ENCODE measurements around the gene RBP3.

Gene RBP3

DNA sequence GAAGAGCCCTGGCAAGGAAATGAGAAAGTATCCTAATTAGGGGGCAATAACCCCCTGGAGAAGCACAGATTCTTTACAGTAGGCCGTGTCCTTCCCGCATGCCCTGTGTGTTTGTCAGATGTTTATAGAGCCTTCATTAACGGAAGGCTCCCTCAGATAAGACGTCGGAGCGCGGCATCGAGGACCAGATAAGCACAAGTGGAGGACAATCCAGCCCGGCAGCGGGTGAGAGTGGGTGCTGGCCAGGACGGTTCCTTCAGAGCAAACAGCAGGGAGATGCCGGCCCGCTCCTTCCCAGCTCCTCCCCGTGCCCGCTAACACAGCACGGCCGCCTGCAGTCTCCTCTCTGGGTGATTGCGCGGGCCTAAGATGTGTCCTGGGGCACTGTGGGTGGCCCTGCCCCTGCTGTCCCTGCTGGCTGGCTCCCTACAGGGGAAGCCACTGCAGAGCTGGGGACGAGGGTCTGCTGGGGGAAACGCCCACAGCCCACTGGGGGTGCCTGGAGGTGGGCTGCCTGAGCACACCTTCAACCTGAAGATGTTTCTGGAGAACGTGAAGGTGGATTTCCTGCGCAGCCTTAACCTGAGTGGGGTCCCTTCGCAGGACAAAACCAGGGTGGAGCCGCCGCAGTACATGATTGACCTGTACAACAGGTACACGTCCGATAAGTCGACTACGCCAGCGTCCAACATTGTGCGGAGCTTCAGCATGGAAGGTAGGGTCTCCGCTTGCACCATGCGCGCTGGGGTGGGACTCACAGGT, 25.7 kb upstream of the RBP3 start, which contains the start of gene GDF2:
Gene GDF2, plus strand, starts transcription at position 155 of the 762 bp plus-strand sequence. Its CDS starts 215 bp downstream, at position 370.
- H3K9ac ChIP-seq (ENCODE audit: insufficient read length), result no peak within 1 kb of the TSS
- DNase-seq (ENCODE audit: low read depth, low spot score), result no peak
- H3K36me3 ChIP-seq (ENCODE audit: insufficient read depth, low read length), result no peaks in the 10 kb centered on the region
- H3K9me3 ChIP-seq (ENCODE audit: low read depth, low read length), result no peaks in the 10 kb centered on the region
- TF ChIP-seq EZH2 (IDR thresholded peaks at IDR 0.05) (no peak), FOXP2 (optimal IDR thresholded peaks at IDR 0.05; ENCODE audit: control extremely low read depth, extremely low read length, insufficient read depth) (no peak), POLR2AphosphoS5 (IDR thresholded peaks at IDR 0.05; ENCODE audit: borderline replicate concordance, low read depth, low read length) (no peak)
- no peak within 1 kb of the TSS for H3K27ac ChIP-seq
- H3K4me3 ChIP-seq, result no peak within 1 kb of the TSS

DNA sequence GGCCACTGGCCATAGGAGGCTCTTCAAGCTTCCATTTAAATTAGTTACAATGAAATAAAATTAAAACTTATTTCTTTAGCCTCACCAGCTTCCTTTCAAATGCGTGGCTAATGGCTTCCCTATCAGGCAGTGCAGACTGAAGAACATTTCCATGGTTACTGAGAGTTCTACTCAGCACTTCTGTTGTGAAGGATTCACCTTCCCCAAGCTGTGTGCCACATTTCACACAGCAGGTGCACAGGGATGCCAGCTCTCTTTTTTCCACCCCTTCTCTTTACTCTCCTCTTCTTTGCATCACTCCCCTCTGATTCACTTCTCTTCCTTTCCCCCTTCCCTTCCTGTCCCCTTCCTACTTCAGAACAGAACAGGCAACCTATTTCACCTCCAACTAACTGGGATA, 25.1 kb upstream of the RBP3 start:
- Histone ChIP-seq H3K27ac (no peak overlapping the region), H3K4me3 (no peak overlapping the region), H3K36me3 (ENCODE audit: insufficient read depth, low read length) (no peaks in the 10 kb centered on the region), H3K9ac (ENCODE audit: insufficient read length) (no peak overlapping the region), H3K9me3 (ENCODE audit: low read depth, low read length) (no peaks in the 10 kb centered on the region)
- TF ChIP-seq FOXP2 (optimal IDR thresholded peaks at IDR 0.05; ENCODE audit: control extremely low read depth, extremely low read length, insufficient read depth) (no peak), EZH2 (IDR thresholded peaks at IDR 0.05) (no peak), POLR2AphosphoS5 (IDR thresholded peaks at IDR 0.05; ENCODE audit: borderline replicate concordance, low read depth, low read length) (no peak)
- DNase-seq (ENCODE audit: low read depth, low spot score), result no peak

DNA sequence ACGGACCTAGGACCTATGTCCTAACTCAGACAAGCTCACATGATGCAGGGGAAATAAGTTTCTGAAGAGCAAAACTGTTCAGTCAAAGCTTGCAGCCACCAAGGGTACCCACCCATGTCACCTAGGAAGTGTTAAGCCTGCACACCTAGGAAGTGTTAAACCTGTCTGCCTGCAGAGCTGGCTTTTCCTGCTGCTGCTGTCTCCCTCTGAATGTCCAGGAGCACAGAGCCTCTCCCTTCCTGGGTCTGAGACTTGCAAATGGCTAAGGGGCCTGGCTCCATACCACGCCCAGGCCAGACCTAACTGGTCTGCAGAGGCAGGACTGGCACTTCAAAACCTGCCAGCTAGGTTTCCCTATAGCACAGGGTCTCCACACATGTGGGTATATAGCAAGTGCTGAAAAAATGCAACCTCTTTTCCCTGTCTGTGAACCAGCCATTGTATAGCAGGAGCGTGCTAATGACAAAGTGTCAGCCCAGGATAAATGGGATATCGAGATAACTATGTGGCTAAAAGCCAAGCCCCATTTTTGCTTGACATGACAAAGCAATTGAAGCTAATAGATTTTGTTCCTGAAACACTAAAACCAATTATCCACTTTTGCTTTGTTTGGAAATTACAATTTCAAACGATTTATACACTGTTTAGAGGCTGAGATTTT, 24.4 kb upstream of the RBP3 start:
- TF ChIP-seq EZH2 (IDR thresholded peaks at IDR 0.05), result no peak
- no peak for TF ChIP-seq POLR2AphosphoS5 (IDR thresholded peaks at IDR 0.05; ENCODE audit: borderline replicate concordance, low read depth, low read length)
- TF ChIP-seq FOXP2 (optimal IDR thresholded peaks at IDR 0.05; ENCODE audit: control extremely low read depth, extremely low read length, insufficient read depth), result no peak
- no peak overlapping the region for H3K9ac ChIP-seq (ENCODE audit: insufficient read length)

DNA sequence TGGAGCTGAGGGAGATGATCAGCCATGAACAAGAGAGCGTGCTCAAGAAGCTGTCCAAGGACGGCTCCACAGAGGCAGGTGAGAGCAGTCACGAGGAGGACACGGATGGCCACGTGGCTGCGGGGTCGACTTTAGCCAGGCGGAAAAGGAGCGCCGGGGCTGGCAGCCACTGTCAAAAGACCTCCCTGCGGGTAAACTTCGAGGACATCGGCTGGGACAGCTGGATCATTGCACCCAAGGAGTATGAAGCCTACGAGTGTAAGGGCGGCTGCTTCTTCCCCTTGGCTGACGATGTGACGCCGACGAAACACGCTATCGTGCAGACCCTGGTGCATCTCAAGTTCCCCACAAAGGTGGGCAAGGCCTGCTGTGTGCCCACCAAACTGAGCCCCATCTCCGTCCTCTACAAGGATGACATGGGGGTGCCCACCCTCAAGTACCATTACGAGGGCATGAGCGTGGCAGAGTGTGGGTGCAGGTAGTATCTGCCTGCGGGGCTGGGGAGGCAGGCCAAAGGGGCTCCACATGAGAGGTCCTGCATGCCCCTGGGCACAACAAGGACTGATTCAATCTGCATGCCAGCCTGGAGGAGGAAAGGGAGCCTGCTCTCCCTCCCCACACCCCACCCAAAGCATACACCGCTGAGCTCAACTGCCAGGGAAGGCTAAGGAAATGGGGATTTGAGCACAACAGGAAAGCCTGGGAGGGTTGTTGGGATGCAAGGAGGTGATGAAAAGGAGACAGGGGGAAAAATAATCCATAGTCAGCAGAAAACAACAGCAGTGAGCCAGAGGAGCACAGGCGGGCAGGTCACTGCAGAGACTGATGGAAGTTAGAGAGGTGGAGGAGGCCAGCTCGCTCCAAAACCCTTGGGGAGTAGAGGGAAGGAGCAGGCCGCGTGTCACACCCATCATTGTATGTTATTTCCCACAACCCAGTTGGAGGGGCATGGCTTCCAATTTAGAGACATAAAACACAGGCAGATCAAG, 22.6 kb upstream of the RBP3 start:
- no peak overlapping the region for H3K4me3 ChIP-seq
- no peaks in the 10 kb centered on the region for H3K9me3 ChIP-seq (ENCODE audit: low read depth, low read length)
- no peak for TF ChIP-seq FOXP2 (optimal IDR thresholded peaks at IDR 0.05; ENCODE audit: control extremely low read depth, extremely low read length, insufficient read depth)
- no peak for TF ChIP-seq EZH2 (IDR thresholded peaks at IDR 0.05)
- TF ChIP-seq POLR2AphosphoS5 (IDR thresholded peaks at IDR 0.05; ENCODE audit: borderline replicate concordance, low read depth, low read length), result no peak
- H3K9ac ChIP-seq (ENCODE audit: insufficient read length), result no peak overlapping the region
- no peak for DNase-seq (ENCODE audit: low read depth, low spot score)
- no peak overlapping the region for H3K27ac ChIP-seq
- H3K36me3 ChIP-seq (ENCODE audit: insufficient read depth, low read length), result no peaks in the 10 kb centered on the region

More for the DNA sequence above, 24.4 kb upstream of the RBP3 start:
- H3K36me3 ChIP-seq (ENCODE audit: insufficient read depth, low read length), result no peaks in the 10 kb centered on the region
- H3K9me3 ChIP-seq (ENCODE audit: low read depth, low read length), result no peaks in the 10 kb centered on the region
- no peak overlapping the region for H3K4me3 ChIP-seq
- no peak for DNase-seq (ENCODE audit: low read depth, low spot score)
- no peak overlapping the region for H3K27ac ChIP-seq

DNA sequence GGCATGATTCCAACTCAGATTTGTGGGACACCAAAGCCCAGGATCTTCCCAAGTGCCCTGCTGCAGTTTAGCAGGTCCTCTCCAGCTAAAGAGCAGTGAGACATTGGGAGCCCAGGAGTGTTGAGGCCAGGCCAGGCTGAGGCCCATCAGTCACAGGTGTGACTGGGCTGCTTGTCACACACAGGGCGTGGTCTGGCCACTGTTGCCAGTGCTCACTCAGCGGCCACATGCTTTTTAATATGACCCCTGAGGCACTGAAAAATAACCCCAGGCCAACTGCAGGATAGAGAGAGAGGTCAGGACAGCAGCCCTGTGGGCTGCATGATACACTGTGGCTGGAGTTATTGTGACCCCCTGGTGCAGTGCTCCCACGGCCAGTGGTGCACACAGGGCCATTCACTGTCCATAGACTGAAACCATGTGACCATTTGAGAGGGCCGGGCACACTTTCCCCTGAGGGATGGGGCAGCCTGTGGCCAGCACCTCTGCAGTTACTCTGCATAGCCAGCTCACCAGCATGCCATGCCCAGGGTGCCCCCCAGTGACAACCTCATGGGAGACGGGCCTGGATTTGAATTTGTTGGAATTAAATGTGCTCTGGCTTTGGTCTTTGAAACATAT, 21.7 kb upstream of the RBP3 start:
- no peak overlapping the region for H3K9ac ChIP-seq (ENCODE audit: insufficient read length)
- H3K27ac ChIP-seq, result no peak overlapping the region
- no peak overlapping the region for H3K4me3 ChIP-seq
- no peak for TF ChIP-seq EZH2 (IDR thresholded peaks at IDR 0.05)
- TF ChIP-seq POLR2AphosphoS5 (IDR thresholded peaks at IDR 0.05; ENCODE audit: borderline replicate concordance, low read depth, low read length), result no peak
- no peak for TF ChIP-seq FOXP2 (optimal IDR thresholded peaks at IDR 0.05; ENCODE audit: control extremely low read depth, extremely low read length, insufficient read depth)
- no peaks in the 10 kb centered on the region for H3K9me3 ChIP-seq (ENCODE audit: low read depth, low read length)
- no peaks in the 10 kb centered on the region for H3K36me3 ChIP-seq (ENCODE audit: insufficient read depth, low read length)
- no peak for DNase-seq (ENCODE audit: low read depth, low spot score)

DNA sequence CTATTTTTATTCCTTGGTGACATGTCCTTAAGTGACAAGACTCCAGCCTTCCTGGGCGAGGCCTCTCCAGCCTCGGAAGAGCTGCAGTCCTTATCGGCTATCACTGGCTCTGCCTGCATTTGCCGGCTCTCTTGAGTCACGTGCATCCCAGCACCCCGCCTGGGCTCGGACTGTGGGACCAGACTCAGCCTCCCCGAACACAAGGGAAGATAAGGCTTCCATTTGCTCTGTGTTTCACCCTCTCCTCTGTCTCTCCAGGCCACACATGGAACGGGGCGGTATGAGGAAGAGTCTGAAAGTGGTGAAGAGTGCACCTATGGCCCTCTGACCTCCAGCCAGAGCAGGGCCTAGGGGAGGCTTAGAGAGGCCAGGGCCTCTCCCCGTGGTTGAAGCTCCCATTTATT, 21.2 kb upstream of the RBP3 start:
- Histone ChIP-seq H3K9ac (ENCODE audit: insufficient read length) (no peak overlapping the region), H3K9me3 (ENCODE audit: low read depth, low read length) (no peaks in the 10 kb centered on the region), H3K4me3 (no peak overlapping the region), H3K36me3 (ENCODE audit: insufficient read depth, low read length) (no peaks in the 10 kb centered on the region), H3K27ac (no peak overlapping the region)
- no peak for DNase-seq (ENCODE audit: low read depth, low spot score)
- TF ChIP-seq POLR2AphosphoS5 (IDR thresholded peaks at IDR 0.05; ENCODE audit: borderline replicate concordance, low read depth, low read length) (no peak), EZH2 (IDR thresholded peaks at IDR 0.05) (no peak), FOXP2 (optimal IDR thresholded peaks at IDR 0.05; ENCODE audit: control extremely low read depth, extremely low read length, insufficient read depth) (no peak)

DNA sequence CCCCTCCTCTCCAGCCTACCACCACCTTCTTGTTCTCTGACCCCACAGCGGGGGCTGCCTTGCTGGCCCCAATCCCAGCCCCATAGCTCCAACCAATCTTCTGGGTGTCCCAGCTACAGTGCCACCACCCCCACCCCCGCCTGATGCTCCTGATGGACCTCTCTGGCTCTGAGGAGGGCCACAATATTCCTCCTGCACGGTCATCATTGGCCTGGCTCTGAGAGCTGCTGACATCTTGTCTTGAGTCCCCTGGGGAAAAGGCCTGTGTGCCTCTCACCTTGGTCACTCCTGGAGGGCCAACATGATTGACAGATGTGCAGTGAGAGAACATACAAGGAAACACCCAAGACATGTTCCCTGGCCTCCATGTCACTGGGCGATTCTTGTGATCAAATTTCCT, 18.3 kb upstream of the RBP3 start:
- TF ChIP-seq POLR2AphosphoS5 (IDR thresholded peaks at IDR 0.05; ENCODE audit: borderline replicate concordance, low read depth, low read length) (no peak), EZH2 (IDR thresholded peaks at IDR 0.05) (no peak), FOXP2 (optimal IDR thresholded peaks at IDR 0.05; ENCODE audit: control extremely low read depth, extremely low read length, insufficient read depth) (no peak)
- H3K27ac ChIP-seq, result no peak overlapping the region
- no peak overlapping the region for H3K4me3 ChIP-seq
- H3K36me3 ChIP-seq (ENCODE audit: insufficient read depth, low read length), result no peaks in the 10 kb centered on the region
- no peak for DNase-seq (ENCODE audit: low read depth, low spot score)
- no peaks in the 10 kb centered on the region for H3K9me3 ChIP-seq (ENCODE audit: low read depth, low read length)
- no peak overlapping the region for H3K9ac ChIP-seq (ENCODE audit: insufficient read length)

All from SK-N-MC (cell line).